ENCODE data around the gene VPS36. TPM values are rescaled to one million over a fixed set of nuclear protein-coding genes. Genes with fewer than 3 reads are reported as not detected.

VPS36 gene
- polyA plus RNA-seq, 2 of the 4 experiments (the other 2 are of a cell fraction), result 12.6 to 23.1 TPM

- TF ChIP-seq HMGXB4 (CRISPR knock-in tag; IDR thresholded peaks at IDR 0.05; ENCODE audit: borderline replicate concordance), result no peak
- TF ChIP-seq CTCF (IDR thresholded peaks at IDR 0.05), result no peak
- TF ChIP-seq HOXB5 (CRISPR knock-in tag; IDR thresholded peaks at IDR 0.05), result no peak
- no peak for TF ChIP-seq RARB (CRISPR knock-in tag; IDR thresholded peaks at IDR 0.05)
- no peak for TF ChIP-seq HDAC2 (IDR thresholded peaks at IDR 0.05)
- no peak for TF ChIP-seq REST (IDR thresholded peaks at IDR 0.05)
- TF ChIP-seq HES2 (IDR thresholded peaks at IDR 0.05), result no peak
- TF ChIP-seq JUNB (IDR thresholded peaks at IDR 0.05), result no peak
- no peak for TF ChIP-seq ZFP36 (IDR thresholded peaks at IDR 0.05; ENCODE audit: borderline replicate concordance, partially characterized antibody)
Observed at GRCh38 chr13:52366291-52366690, 84.1 kb downstream of the VPS36 start (continued).

Small RNAs within 50 kb of the gene (small RNA-seq; reads per million reads assigned to genes)
- gene RNY4P24, result 0 to 1.3 (median 0) reads per million in 6 experiments

Other genes starting within 250 kb of the VPS36 start
- 5.4 and 5.9 TPM in 2 replicates for gene THSD1, start 44.5 kb downstream of the VPS36 start, polyA plus RNA-seq (2011; rRNA removed)
- gene THSD1, start 44.5 kb downstream of the VPS36 start, polyA plus RNA-seq (2017; fragmentation: RNase III; extraction: RNeasy Plus Mini Kit Qiagen cat#74134 plus additional on column Dnase treatment), result 6.1 to 8.3 TPM (median 6.5 TPM) in 3 replicates
- gene CKAP2, start 4.8 kb upstream of the VPS36 start, polyA plus RNA-seq (2011; rRNA removed), result 24.5 and 25.4 TPM in 2 replicates
- 29.9 to 33.4 TPM (median 30.5 TPM) in 3 replicates for gene CKAP2, start 4.8 kb upstream of the VPS36 start, polyA plus RNA-seq (2017; fragmentation: RNase III; extraction: RNeasy Plus Mini Kit Qiagen cat#74134 plus additional on column Dnase treatment)
- 6.3 and 8.5 TPM in 2 replicates for gene HNRNPA1L2, start 191.8 kb upstream of the VPS36 start, polyA plus RNA-seq (2011; rRNA removed)
- gene HNRNPA1L2, start 191.8 kb upstream of the VPS36 start, polyA plus RNA-seq (2017; fragmentation: RNase III; extraction: RNeasy Plus Mini Kit Qiagen cat#74134 plus additional on column Dnase treatment), result 5.8 to 6.3 TPM (median 6.2 TPM) in 3 replicates
- gene SUGT1, start 202.2 kb upstream of the VPS36 start, polyA plus RNA-seq (2011; rRNA removed), result 37.7 and 56.4 TPM in 2 replicates
- 60.4 to 62.1 TPM (median 61.4 TPM) in 3 replicates for gene SUGT1, start 202.2 kb upstream of the VPS36 start, polyA plus RNA-seq (2017; fragmentation: RNase III; extraction: RNeasy Plus Mini Kit Qiagen cat#74134 plus additional on column Dnase treatment)

All from A549 (cell line).